GM18858 (cell line): ENCODE results near the gene NFXL1.
A peak's percentile ranks its signal among the peaks of the same experiment; 100 is the strongest.

Experiments used
- ATAC-seq: cut with Tn5 transposase; IDR thresholded peaks from one replicate; pipeline ENCODE4 v1.9.1; 2021; ENCODE audit not compliant: unreplicated experiment

NFXL1 gene

DNA sequence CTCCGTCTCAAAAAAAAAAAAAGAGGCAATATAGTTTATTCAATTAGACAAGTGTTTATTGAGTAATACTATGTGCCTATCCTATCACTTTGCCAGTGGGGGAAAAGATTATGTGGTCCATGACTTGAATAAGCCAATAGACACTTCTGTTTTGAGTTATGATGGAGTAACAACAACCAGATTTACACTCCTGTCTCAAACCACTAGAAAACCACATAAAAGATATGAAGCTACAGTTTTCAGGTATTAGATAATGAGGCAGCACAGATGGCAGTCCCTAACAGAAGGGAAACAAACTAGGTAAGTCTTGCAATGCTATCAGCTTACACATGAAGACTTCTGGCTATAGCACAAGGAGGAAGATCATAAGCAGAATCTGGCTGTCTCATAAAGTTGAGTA is 22.5 kb downstream of the NFXL1 start:
- no peak for ATAC-seq

DNA sequence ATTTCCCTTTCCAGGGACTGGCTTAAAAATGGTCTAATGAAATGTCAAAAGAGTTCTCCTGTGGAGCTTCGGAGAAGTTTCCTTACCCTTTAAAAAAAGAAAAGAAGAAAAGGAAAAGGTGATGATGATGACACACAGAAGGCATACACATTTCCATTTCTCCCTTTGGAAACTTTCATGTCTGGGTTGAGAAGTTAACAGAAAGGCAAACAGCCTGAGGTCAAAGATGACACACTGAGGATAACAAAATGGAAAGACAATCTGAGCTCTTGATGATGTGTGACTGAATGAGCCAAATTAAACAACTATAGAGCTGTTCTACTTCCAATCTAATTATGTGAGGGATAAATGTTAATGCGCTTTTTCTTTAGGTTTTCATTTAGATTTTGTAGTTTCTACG is 32.2 kb downstream of the NFXL1 start:
- ATAC-seq: no peak

- ATAC-seq: no peak
Observed at GRCh38 chr4:47879458-47879857, 34.9 kb downstream of the NFXL1 start.

DNA sequence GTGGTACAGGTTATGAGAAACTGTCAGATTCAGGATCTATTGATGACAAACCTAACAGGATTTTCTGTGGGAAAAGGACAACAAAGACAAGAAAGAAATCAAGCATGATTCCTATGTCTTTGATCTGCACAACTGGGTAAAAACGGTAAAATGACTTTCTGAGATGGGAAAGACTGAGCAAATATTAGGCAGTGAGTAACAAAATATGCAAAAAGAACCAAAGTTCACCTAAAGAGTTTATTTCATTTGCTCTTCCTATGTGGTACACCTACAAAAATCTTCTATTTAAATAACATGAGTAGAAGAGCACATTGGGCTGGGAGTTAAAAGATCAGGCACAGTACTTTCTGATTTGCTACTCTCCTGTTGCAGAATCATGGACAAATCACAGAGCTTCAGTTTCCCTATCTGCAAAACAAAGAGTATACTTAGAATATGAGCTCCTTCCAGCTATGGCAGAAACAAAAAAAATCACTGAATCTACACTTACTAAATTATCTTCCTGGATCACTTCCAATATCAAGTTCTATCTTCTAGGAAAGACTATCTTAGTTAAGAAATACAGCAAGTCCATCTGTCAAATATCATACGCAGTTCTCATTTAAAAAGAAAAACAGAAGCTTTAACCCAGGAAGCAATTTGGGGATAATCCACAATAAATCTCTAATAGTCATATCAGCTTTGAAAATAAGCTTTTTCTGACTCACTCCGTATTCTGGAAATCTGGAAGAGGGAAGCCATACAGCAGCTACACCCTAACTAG is 37.4 kb downstream of the NFXL1 start:
- ATAC-seq: no peak

GRCh38 chr4:47876310-47876709 is 38.1 kb downstream of the NFXL1 start:
- ATAC-seq: no peak

DNA sequence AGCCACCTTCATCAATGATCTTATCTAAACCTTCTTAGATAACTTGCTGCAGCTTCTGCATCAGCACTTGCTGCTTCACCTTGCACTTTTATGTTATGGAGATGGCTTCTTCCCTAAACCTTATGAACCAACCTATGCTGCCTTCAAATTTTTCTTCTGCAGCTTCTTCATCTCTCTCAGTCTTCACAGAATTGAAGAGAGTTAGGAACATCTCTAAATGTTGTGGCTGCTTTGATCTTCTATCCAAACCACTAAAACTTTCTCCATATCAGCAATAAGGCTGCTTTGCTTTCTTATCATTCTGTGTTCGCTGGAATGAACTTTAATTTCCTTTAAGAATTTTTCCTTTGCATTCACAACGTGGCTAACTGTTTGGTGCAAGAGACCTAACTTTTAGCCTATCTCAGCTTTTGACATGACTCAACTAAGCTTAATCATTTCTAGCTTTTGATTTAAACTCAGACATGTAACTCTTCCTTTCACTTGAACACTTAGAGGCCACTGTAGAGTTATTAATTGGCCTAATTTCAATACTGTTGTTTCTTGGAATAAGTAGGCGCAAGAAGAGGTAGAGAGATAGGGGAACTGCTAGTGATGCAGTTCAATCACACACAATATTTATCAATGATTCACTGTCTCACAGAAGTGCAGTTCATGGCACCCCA is 40.4 kb downstream of the NFXL1 start:
- ATAC-seq: no peak

DNA sequence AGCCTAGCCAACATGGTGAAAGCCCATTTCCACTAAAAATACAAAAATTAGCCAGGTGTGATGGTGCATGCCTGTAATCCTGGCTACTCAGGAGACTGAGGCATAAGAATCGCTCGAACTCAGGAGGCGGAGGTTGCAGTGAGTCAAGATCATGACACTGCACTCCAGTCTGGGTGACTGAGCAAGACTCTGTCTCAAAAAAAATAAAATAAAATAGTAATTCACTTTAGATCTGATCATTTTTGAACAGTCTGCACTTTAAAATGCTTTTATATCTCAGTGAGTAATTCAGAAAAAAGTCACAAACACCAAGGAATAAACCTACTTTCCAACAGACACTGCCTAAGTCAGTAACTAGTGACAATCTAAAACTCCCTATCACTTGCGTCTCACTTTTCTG is 50.9 kb downstream of the NFXL1 start:
- no peak for ATAC-seq

DNA sequence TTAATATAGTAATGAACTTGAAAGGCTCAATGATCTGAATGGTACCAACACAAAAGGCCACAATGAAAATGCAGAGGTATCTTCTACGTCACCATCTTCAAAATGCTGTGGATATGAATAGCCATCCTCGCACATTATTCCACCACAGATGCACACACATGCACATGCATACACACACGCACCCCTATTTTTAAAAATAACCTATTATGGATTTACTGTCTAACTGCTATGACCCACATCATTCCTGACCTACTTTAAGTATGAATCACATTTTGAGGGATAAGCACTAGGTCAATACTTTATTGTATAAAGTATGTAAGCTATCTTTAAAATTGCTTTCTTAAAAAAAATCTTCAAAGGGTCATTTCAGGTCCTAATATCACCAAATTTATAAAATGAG is 52.1 kb downstream of the NFXL1 start:
- no peak for ATAC-seq

GRCh38 chr4:47860305-47860704 is 54.1 kb downstream of the NFXL1 start:
- ATAC-seq: no peak

DNA sequence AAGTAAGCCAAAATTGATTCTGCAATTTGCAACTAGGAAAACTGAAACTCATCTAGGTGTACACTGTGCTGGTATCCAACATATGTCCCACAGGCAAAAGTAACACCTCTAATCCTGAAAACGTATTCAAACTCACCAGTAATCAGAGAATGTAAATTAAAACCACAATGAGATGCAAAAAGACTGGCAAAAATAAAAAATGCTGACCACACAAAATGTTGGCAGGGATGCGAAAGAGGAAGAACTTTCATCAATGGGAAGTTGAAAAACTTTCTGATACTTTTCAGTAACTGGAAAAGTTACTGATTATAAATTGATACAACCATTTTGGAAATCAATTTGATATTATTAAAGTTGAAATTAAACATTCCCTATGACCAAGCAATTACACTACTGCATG is 56.4 kb downstream of the NFXL1 start:
- no peak for ATAC-seq

- no peak for ATAC-seq
Observed at GRCh38 chr4:47856713-47857112, 57.7 kb downstream of the NFXL1 start.

- no peak for ATAC-seq
Observed at GRCh38 chr4:47855350-47855749, 59.0 kb downstream of the NFXL1 start.

DNA sequence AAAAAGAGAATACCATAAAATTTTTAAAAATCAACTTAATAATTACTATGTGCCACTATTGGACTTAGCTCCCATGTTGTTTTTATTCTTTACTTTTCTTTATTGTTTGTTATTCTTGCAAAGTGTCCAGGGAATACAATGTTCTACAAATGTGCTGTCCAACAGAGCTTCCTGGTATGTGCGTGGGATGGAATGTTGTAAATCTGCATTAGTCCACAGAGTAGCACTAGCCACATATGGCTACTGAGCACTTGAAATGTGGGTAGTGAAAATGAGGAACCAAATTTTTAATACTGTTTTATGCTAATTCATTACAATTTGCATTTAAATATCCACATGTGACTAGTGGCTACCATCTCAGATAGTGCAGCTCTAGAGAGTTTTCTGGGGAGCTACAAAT is 62.2 kb downstream of the NFXL1 start:
- no peak for ATAC-seq

DNA sequence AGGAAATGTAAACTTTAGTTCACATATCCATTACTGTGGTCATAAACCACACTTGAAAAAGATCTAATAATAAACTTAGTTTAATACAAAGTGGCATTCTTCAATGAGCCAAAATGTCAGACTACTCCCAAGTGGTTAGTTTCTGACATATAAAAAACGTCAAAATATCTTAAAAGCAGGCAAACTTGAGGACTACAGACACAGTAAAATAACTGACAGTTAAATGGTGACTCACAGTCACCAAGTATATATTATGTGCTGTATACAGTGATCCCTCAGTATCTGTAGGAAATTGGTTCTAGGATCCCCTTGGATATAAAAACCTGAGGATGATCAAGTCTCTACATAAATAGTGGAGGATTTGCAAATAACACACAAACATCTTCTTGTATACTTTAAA is 64.9 kb downstream of the NFXL1 start:
- no peak for ATAC-seq

GRCh38 chr4:47848041-47848440 is 66.3 kb downstream of the NFXL1 start:
- ATAC-seq: no peak

DNA sequence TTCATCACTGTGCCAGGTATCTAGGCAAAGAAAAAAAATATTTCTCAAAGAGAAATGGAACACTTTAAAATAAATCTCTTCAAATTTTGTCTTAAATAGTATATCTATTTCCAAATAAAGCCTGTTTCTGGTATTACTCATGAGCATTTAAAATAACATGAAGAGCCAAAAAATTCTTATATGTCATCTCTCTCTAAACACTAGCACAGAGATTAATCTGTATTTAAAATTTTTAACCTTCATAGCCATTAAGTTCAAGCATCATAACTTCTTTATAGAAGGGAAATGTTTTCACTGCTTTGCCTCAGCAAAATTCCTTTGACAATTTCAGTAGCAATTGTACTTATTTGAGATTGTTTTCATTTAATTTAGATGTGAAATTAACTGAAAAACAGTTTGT is 71.4 kb downstream of the NFXL1 start:
- ATAC-seq: no peak

DNA sequence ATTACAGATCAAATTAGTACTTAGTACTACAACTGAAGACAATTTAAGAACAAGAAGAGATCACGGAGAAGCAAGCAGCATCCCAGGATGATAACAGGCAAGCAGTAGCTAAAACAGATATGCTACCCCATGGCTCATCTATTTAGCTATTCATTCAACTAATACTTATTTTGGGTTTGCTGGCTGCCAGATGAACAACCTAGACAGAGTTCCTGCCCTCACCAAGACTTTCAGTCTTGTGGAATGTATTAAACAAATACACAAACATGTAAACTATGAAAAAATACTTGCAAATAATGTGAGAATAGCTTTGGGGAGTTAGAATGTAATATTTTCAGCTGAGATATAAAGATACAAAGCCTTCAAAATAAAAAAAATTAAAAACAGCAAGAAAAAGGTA is 74.1 kb downstream of the NFXL1 start:
- ATAC-seq: no peak

DNA sequence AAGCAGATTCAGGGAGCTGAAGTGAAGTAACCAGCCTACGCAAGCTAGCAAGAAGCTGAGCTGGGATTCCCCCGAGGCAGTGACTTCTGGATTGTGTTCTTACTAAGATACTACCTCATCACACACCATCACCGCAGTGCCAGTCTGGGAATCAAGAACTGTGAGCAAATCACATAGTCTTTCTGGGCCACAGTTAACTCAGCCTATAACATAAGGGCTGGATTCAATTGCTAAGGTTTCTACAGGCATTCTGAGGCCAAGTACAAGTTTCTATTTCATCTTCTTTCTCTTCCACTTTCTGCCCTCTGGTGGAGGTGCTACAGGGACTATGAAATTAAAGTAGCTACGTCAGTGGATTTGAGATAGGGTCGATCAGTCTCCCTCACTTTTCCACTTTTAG is 75.1 kb downstream of the NFXL1 start:
- ATAC-seq: peak; percentile 74

DNA sequence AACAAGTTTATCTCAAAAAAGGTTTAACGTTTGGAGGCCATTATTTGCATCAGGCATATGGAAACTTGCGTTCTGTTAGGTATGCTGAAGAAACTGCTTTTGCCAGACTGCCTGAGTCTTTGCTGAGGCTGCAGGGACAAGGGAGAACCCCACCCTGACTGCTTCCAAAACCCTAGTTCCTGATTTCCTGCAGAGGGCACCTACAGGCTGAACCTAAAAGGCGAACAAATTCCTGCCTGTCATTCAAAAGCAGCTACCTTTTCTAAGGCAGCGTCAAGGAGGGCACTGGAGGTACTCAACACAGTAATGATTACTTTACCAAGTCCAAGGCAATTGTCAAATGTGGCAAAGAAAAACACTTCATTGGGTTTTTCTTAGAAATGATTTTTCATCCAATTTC is 75.9 kb downstream of the NFXL1 start:
- ATAC-seq: no peak

DNA sequence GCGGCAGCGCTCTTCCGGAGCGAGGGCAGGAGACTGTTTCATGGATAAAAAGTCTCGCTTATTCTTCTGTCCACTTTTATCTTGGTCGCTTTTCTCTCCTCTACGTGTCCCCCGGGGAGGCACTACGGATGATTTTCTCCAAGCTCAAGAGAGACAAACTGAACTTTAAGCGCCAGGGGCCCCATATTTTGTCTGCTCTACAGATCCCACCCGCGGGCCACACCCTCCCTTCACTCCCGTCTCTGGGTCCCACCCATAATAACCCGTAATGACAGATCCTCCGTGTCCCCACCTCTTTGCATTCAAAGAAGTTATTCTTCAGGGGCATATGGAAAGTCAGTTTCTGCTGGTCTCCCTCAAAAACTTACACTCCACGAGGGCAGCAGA is 76.5 kb downstream of the NFXL1 start, which contains the start of gene CORIN:
Gene CORIN (minus strand): TSS at position 160 of the 387 bp plus-strand sequence. CDS start 118 bp downstream, at position 42.
- no peak for ATAC-seq

GRCh38 chr4:47837094-47837907 is 77.1 kb downstream of the NFXL1 start:
- ATAC-seq: peak; percentile 36

DNA sequence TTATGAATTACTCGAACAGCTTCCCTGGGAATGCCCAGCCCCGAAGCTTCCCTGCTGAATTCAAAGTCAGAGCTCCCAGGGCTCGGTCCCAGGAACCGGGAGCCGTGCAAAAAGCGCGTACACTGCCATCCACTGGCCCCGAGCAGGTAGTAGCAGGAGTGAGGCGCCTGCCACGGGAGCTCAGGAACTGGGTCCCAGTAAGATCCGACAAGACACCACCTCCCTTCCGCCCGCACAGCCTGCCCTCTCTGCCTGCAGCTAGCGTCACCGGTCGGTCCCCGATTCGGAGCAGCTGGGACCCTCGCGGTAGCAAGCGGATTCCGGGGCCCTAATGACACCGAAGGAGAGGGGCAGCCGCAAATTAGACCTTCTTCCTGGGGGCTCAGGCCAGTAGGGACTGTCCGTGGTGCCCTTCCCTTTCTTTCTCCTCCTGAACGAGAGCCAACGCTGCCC is 77.7 kb downstream of the NFXL1 start:
- peak; percentile 41 for ATAC-seq
